ENCODE measurements around the gene LMTK2.

GRCh38 chr7:98251601-98252424 is 145.2 kb downstream of the LMTK2 start, which contains the start of gene TECPR1:
- TF ChIP-seq REST (IDR thresholded peaks at IDR 0.05; ENCODE audit: insufficient read depth in 1 of 2, low read depth in 2 of 2, low read length in 2 of 2) (no peak), POLR2AphosphoS5 (IDR thresholded peaks at IDR 0.05; ENCODE audit: low read depth, low read length) (peak; percentile 62; the same call in 1 of the 2 replicates), TAF1 (IDR thresholded peaks at IDR 0.05; ENCODE audit: borderline replicate concordance, insufficient read depth, low read length) (no peak), SIN3A (IDR thresholded peaks at IDR 0.05; ENCODE audit: borderline replicate concordance, insufficient read depth, low read length) (no peak), FOXP2 (optimal IDR thresholded peaks at IDR 0.05; ENCODE audit: borderline replicate concordance, extremely low read depth, extremely low read length, insufficient read depth) (peak; percentile 83)
